ENCODE results near the gene MAP3K20.

DNA sequence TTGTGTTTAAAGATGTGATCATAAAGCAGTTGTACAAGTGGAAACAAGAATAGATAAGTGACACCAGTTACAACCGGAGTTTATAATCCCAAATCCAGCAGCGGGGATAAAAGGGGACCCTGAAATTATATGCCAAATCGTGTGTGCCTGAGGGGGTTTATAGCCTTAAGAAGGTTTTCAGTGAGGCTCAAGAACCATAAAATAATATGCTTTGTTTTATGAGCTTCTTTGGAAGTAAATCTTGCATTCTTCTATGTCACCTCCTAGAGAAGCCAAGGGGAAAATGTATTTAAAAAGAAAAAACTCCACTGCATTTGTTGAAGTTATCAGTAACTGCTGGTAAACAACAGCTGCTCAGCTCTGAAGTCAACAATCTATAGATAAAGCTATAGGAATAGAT lies 25.8 kb upstream of the MAP3K20 start:
- TF ChIP-seq, protein P1, sequence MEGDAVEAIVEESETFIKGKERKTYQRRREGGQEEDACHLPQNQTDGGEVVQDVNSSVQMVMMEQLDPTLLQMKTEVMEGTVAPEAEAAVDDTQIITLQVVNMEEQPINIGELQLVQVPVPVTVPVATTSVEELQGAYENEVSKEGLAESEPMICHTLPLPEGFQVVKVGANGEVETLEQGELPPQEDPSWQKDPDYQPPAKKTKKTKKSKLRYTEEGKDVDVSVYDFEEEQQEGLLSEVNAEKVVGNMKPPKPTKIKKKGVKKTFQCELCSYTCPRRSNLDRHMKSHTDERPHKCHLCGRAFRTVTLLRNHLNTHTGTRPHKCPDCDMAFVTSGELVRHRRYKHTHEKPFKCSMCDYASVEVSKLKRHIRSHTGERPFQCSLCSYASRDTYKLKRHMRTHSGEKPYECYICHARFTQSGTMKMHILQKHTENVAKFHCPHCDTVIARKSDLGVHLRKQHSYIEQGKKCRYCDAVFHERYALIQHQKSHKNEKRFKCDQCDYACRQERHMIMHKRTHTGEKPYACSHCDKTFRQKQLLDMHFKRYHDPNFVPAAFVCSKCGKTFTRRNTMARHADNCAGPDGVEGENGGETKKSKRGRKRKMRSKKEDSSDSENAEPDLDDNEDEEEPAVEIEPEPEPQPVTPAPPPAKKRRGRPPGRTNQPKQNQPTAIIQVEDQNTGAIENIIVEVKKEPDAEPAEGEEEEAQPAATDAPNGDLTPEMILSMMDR (IDR thresholded peaks at IDR 0.05), result no peak
- TF ChIP-seq EZH2phosphoT487 (IDR thresholded peaks at IDR 0.05), result no peak
- TF ChIP-seq EZH2 (IDR thresholded peaks at IDR 0.05), result no peak

Data from neural progenitor cell (in vitro differentiated cells).